DMS 273 (cell line): ENCODE measurements around the gene PGA3.
"Not testable (repeated sequence)": the region's sequence is repeated elsewhere in the genome, so short reads cannot be mapped to it uniquely, and the experiment has no call there.

Source experiments
- DNase-seq: peaks from one replicate; lab custom pipeline; 2025; ENCODE audit not compliant: unreplicated experiment; lab: John Stamatoyannopoulos, UW

Gene PGA3

GRCh38 chr11:61204502-61205059, 1.3 kb downstream of the PGA3 start:
- DNase-seq: not testable (repeated sequence)

- DNase-seq: not testable (repeated sequence)
Observed at GRCh38 chr11:61207636-61208310, 4.5 kb downstream of the PGA3 start.

DNA sequence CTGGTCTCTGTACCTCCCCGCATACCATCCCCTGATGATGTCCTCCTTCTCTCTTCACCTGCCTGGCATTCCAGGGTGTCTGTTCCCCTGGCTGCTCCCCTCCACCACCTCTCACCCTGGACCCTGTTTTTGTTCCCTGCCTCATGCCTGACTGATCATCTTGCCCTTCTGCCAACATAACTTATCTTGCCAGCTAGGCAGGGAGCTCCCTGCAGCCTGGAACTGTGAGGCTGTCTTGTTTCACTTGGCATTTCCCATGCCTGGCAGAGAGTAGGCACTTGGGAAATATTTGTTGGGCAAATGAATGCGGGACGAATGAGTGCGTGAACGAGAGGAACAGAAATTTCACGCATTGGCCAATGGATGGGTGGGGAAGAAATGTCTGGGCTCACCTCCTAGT, 7.3 kb downstream of the PGA3 start:
- not testable (repeated sequence) for DNase-seq

- DNase-seq: not testable (repeated sequence)
Observed at GRCh38 chr11:61211327-61211952, 8.1 kb downstream of the PGA3 start.

- not testable (repeated sequence) for DNase-seq
Observed at GRCh38 chr11:61212202-61212601, 8.9 kb downstream of the PGA3 start.

GRCh38 chr11:61213711-61214324, 10.5 kb downstream of the PGA3 start:
- DNase-seq: not testable (repeated sequence)

- DNase-seq: not testable (repeated sequence)
Observed at GRCh38 chr11:61218306-61218705, 15.0 kb downstream of the PGA3 start.

DNA sequence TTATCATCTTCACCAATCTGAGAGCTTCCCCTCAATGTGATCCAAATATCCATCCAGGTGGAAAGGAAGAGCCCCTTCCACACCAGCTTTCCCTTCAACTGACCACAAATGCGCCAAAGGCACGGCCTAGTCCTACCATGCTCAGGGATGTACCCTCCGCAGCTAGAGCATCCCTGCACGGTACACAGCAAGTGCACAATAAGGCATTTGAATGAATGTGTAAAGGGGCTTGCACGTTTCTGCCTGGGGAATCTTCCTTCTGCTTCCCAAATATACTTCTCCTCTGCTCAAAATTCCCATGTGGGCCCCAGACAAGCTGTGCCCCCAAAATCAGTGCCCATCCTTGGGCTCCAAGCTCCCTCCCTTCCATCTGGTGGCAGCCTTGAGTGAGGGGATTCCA, 15.7 kb downstream of the PGA3 start:
- not testable (repeated sequence) for DNase-seq

DNA sequence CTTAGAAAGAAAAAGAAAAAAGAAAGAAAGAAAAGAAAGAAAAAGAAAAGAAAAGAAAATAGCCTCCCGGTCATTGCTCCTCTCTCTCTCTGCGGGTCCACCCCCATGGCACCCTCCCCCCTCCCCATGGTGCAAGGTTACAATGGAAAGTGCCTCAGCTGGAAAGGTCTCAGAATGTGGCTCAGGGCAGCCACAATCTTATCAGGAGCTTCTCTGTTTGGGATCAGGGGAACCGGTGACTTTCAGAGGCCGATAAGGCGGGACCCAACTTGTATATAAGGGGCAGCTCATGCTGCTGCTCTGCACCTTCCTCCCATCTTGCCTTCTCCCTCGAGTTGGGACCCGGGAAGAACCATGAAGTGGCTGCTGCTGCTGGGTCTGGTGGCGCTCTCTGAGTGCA, 18.7 kb downstream of the PGA3 start, which contains the start of gene PGA4:
TSS of gene PGA4 (plus strand) at position 301 of the 400 bp plus-strand sequence. CDS start at position 355, 54 bp downstream.
- DNase-seq: not testable (repeated sequence)

GRCh38 chr11:61222692-61223091, 19.4 kb downstream of the PGA3 start:
- not testable (repeated sequence) for DNase-seq

DNA sequence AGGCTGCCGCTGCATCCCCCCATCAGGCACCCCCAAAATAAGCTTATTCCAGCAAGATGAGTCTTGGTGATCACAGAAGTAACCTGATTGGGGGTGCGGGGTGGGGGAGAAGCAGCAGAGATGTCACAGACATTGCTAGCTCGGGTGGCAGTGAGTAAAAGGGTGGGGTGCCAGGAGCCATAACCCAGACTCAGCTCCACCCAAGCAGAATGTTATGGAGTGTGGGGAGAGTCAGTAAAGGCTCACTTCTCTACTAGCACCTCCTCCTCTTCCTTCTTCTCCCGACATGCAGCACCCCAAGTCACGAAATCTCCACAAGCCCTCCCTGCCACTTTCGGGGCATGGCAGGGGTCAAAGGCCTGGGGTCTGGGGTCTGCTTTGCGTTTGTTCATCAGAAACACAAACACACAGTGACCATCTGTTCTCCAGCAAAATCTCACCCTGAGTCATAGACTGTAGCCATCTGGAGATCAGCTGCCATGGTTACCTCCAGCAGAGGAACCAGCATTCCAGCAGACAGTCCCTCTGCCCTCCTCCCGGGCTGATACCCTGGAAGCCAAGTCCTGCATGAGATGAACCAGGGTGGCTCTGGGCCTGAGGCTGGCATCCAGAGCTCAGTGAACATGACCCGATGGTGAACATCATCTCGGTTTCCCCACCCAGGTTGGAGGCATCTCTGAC, 23.3 kb downstream of the PGA3 start:
- DNase-seq: not testable (repeated sequence)

DNA sequence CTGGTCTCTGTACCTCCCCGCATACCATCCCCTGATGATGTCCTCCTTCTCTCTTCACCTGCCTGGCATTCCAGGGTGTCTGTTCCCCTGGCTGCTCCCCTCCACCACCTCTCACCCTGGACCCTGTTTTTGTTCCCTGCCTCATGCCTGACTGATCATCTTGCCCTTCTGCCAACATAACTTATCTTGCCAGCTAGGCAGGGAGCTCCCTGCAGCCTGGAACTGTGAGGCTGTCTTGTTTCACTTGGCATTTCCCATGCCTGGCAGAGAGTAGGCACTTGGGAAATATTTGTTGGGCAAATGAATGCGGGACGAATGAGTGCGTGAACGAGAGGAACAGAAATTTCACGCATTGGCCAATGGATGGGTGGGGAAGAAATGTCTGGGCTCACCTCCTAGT, 26.1 kb downstream of the PGA3 start:
- DNase-seq: not testable (repeated sequence)

- not testable (repeated sequence) for DNase-seq
Observed at GRCh38 chr11:61231033-61231432, 27.7 kb downstream of the PGA3 start.

GRCh38 chr11:61231585-61231984, 28.3 kb downstream of the PGA3 start:
- not testable (repeated sequence) for DNase-seq

- DNase-seq: not testable (repeated sequence)
Observed at GRCh38 chr11:61232548-61233145, 29.3 kb downstream of the PGA3 start.

- not testable (repeated sequence) for DNase-seq
Observed at GRCh38 chr11:61237130-61237529, 33.8 kb downstream of the PGA3 start.

DNA sequence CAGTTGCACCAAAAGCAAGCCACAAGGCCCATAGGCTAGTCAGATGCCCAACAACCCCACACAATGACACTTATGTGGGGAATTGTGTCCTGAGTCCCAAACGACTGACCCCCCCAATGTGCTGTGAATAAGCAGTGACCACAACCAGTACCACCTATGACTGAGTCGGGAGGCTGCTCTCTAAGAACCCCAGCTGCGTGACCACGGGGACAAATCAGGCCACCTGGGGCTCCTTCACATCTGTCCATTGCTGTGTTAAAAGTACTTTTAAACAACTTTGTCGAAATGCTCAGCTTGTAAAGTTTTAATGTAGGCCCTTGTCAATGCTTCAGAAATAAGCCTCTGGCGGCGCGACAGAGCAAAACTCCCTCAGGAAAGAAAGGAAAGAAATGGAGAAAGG, 37.0 kb downstream of the PGA3 start:
- not testable (repeated sequence) for DNase-seq

DNA sequence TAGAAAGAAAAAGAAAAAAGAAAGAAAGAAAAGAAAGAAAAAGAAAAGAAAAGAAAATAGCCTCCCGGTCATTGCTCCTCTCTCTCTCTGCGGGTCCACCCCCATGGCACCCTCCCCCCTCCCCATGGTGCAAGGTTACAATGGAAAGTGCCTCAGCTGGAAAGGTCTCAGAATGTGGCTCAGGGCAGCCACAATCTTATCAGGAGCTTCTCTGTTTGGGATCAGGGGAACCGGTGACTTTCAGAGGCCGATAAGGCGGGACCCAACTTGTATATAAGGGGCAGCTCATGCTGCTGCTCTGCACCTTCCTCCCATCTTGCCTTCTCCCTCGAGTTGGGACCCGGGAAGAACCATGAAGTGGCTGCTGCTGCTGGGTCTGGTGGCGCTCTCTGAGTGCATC, 37.6 kb downstream of the PGA3 start, which contains the start of gene PGA5:
TSS of gene PGA5 (plus strand) at position 301 of the 400 bp plus-strand sequence. CDS start at position 353, 52 bp downstream.
- not testable (repeated sequence) for DNase-seq

GRCh38 chr11:61241526-61241925, 38.2 kb downstream of the PGA3 start:
- DNase-seq: not testable (repeated sequence)

GRCh38 chr11:61245284-61245964, 42.1 kb downstream of the PGA3 start:
- DNase-seq: not testable (repeated sequence)
